Prostate gland (tissue), 2 donors: ENCODE results near the gene PDCD7. TPM values are rescaled to one million over a fixed set of nuclear protein-coding genes. Genes with fewer than 3 reads are reported as not detected.

ENCODE experiments used
- DNase-seq: peaks from one replicate; pipeline ENCODE4 v3.0.0-alpha.2; 2019; ENCODE audit warnings: low spot score
- H3K27ac ChIP-seq, 2 donors: fragments of 200-600 bp; sonication (generic); 2 replicates each; pipeline ENCODE4 v1.5.1; 2017 to 2019
- H3K27me3 ChIP-seq: fragments of 200-600 bp; sonication (generic); replicated peaks from 2 replicates; pipeline ENCODE4 v1.5.1; 2019; ENCODE audit not compliant: insufficient read depth
- H3K36me3 ChIP-seq, 2 donors: fragments of 200-600 bp; sonication (generic); 1 replicate in 1 of 2; 2 replicates in 1 of 2; pipeline versions ENCODE4 v1.5.1 to v1.8.1; 2017 to 2019
- H3K4me1 ChIP-seq: fragments of 200-600 bp; sonication (generic); replicated peaks from 2 replicates; pipeline ENCODE4 v1.5.1; 2019
- H3K4me3 ChIP-seq, 2 donors: fragments of 200-600 bp; sonication (generic); 2 replicates each; pipeline ENCODE4 v1.5.1; 2017 to 2019
- H3K9me3 ChIP-seq: fragments of 200-600 bp; sonication (generic); 2 replicates; pipeline ENCODE4 v1.5.1; 2017
- POLR2A ChIP-seq: fragments of 450-650 bp; IDR thresholded peaks from one replicate; pipeline ENCODE4 v1.6.1; 2016; ENCODE audit warnings: antibody characterized with exemption, mild to moderate bottlenecking
- POLR2AphosphoS5 ChIP-seq: sonication (generic); formaldehyde crosslinking; IDR thresholded peaks from one replicate; pipeline ENCODE4 v1.6.1; 2017; ENCODE audit warnings: antibody characterized with exemption
- WGBS: methylation state at CpG from one replicate; pipeline ENCODE4 v1.1.5; 2018; 5-methylcytosine and 5-hydroxymethylcytosine counted together
- intact Hi-C: fragments of 100-400 bp; cut with DNase I; formaldehyde crosslinking; loops from one replicate; pipeline ENCODE4 v1.14.2; 2022
- total RNA-seq, 2 donors: library from RNA; depleted of rRNA; stranded (reverse); fragments of >200 nt; gene quantifications; one replicate each; pipeline ENCODE4 v1.1.0, GENCODE V29; 2016
- TF ChIP-seq, protein P1 (sequence below), 4 experiments: fragments of 200-600 bp in 2 of 4; fragments of 450-650 bp in 2 of 4; sonication (generic) in 2 of 4; IDR thresholded peaks; 1 replicate in 3 of 4; 2 replicates in 1 of 4; pipeline ENCODE4 v1.5.1; 2016 to 2019; ENCODE audit warnings: antibody characterized with exemption in 4 of 4, mild to moderate bottlenecking in 2 of 4, moderate library complexity in 2 of 4

Gene PDCD7
- total RNA-seq, 2 donors from 2014 or later: 30.8 to 43.6 TPM

DNA sequence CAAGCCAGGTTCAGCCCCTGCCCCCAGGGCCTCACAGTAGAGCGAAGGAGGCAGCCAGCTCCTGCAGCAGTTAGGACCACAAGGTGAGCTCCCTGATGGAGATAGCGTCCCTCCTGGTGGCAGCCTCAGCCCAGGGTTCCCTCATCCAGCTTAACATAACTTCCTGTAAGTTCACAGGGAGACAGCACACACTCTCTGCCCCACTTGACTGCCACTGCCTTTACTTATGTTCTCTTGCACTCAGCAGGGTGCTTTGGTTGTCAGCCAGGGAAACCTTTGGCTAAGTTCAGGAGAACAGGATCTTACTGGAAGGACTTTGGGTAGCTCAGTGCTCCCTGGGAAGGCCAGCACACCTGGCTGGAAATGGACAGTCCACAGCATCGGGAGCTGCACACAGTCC, 46.2 kb downstream of the PDCD7 start:
- no peaks in the 10 kb centered on the region for H3K4me1 ChIP-seq
- intact Hi-C loops: no loop called here
- no peak overlapping the region for H3K4me3 ChIP-seq
- no peaks in the 10 kb centered on the region for H3K27me3 ChIP-seq
- H3K36me3 ChIP-seq: no peaks in the 10 kb centered on the region
- no peaks in the 10 kb centered on the region for H3K9me3 ChIP-seq
- 29% methylated on average over 3 of the region's 3 CpGs for WGBS
- H3K27ac ChIP-seq: peak overlapping the region; percentile 87 to 88
- peak; percentile 35 for DNase-seq
- TF ChIP-seq, protein P1, sequence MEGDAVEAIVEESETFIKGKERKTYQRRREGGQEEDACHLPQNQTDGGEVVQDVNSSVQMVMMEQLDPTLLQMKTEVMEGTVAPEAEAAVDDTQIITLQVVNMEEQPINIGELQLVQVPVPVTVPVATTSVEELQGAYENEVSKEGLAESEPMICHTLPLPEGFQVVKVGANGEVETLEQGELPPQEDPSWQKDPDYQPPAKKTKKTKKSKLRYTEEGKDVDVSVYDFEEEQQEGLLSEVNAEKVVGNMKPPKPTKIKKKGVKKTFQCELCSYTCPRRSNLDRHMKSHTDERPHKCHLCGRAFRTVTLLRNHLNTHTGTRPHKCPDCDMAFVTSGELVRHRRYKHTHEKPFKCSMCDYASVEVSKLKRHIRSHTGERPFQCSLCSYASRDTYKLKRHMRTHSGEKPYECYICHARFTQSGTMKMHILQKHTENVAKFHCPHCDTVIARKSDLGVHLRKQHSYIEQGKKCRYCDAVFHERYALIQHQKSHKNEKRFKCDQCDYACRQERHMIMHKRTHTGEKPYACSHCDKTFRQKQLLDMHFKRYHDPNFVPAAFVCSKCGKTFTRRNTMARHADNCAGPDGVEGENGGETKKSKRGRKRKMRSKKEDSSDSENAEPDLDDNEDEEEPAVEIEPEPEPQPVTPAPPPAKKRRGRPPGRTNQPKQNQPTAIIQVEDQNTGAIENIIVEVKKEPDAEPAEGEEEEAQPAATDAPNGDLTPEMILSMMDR (IDR thresholded peaks at IDR 0.05): peak in 1 of 4 experiments; percentile 23
- no peak for TF ChIP-seq POLR2A

DNA sequence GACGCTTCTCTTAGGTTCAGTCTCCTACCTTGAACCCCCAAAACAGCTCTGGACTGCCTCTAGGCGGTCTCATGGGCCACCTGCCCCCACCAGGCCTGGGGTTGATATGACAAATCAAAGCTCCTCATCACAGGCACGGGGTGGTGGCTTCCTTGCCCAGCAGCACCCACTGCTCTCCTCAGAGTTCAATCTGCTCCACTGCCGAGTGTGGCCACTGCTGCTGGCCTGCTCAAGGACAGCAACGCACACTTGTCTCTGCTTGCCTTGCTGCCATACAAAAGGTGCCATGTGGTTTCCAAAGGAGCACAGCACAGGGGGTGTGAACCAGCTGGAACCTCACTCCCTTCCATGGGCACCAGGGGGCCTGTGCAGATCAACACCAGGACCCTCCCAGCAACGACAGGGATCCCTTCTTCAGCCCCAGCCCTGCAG, 46.9 kb downstream of the PDCD7 start:
- Histone ChIP-seq H3K27me3 (no peaks in the 10 kb centered on the region), H3K4me1 (no peaks in the 10 kb centered on the region), H3K4me3 (no peak overlapping the region), H3K27ac (peak overlapping the region; percentile 87 to 88), H3K36me3 (no peaks in the 10 kb centered on the region), H3K9me3 (no peaks in the 10 kb centered on the region)
- WGBS: 55% methylated on average over 6 of the region's 6 CpGs
- peak; percentile 24 for DNase-seq
- TF ChIP-seq POLR2AphosphoS5: no peak
- TF ChIP-seq, protein P1 (IDR thresholded peaks at IDR 0.05): peak in 1 of 4 experiments; percentile 26
- intact Hi-C loops: no loop called here

DNA sequence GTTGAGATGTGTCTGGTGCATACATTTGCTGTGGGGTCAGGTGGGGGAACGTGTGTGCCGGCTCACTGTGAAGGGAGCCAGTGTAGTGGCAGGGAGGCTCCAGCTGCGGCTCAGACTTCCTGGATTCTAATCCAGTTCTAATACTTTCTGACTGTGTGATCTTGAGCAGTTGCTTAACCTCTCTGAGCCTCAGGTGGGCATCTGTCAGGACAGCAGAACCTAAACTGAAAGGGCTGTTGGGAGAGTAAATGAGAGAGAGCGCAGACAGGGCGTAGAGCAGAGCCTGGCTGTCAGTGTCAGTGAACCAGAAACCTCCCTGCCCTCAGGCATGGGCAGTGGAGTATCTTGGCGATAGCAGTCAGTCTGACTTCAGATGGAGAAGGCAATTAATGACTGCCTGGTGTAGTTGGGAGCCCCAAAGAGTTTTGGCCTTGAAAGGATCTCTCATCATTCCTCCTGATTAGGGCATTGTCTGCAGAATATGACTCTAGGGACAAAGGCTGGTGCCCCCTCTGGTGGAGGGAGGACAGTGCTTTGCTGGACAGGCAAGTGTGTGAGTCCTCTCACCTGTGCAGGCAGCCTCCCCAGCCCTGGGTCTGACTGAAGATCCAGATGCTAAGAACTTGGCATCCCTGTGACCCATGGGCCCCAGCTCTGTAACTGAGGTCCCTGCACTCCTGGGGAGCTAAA, 47.5 kb downstream of the PDCD7 start:
- Histone ChIP-seq H3K4me1 (no peaks in the 10 kb centered on the region), H3K9me3 (no peaks in the 10 kb centered on the region), H3K27ac (peak overlapping the region; percentile 87 to 88), H3K27me3 (no peaks in the 10 kb centered on the region), H3K4me3 (no peak overlapping the region), H3K36me3 (no peaks in the 10 kb centered on the region)
- TF ChIP-seq POLR2AphosphoS5: no peak
- TF ChIP-seq, protein P1 (IDR thresholded peaks at IDR 0.05): peak in 3 of 4 experiments; percentile 9 to 38 (median 35)
- DNase-seq: no peak
- 84% methylated on average over 6 of the region's 6 CpGs for WGBS
- intact Hi-C loops: no loop called here

DNA sequence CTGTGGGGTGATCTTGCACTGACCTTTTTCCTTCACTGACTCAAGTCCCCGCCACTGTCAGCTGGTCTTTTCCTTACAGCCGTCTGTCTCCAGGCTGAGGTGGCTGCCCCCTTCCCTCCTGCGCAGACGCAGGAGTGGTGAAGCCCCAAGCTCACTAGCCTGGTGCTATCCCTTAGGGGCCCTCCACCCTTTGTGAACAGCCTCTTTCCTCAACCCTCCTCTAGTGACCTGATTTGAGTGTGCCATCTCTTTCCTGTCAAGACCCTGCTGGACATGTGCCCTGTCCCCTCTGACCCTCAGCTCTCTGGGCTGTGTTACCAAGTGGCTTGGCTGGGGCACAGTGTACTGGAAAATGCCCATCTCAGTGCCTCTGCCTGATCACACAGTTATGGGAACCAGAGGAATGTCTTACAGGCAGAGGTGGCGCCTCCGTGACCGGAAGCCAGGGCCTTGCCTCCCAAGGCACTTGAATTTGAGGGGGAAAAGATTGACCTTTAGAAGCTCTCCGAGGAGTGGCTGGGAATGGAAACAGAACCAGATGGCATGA, 48.3 kb downstream of the PDCD7 start:
- Histone ChIP-seq H3K27me3 (no peaks in the 10 kb centered on the region), H3K9me3 (no peaks in the 10 kb centered on the region), H3K4me3 (no peak overlapping the region), H3K4me1 (no peaks in the 10 kb centered on the region), H3K27ac (peak overlapping the region; percentile 87 to 88), H3K36me3 (no peaks in the 10 kb centered on the region)
- intact Hi-C loops: no loop called here
- 74% methylated on average over 8 of the region's 8 CpGs for WGBS
- TF ChIP-seq POLR2A: no peak
- no peak for TF ChIP-seq POLR2AphosphoS5
- TF ChIP-seq, protein P1 (IDR thresholded peaks at IDR 0.05): no peak
- DNase-seq: no peak
